NCI-H82 (cell line): ENCODE results near the gene HOXA6.

Experiments used
- DNase-seq: peaks from one replicate; lab custom pipeline; 2025; lab: John Stamatoyannopoulos, UW

HOXA6 gene

GRCh38 chr7:27121684-27122076, 25.9 kb downstream of the HOXA6 start:
- no peak for DNase-seq

- DNase-seq, result no peak
Observed at GRCh38 chr7:27119412-27119911, 28.1 kb downstream of the HOXA6 start.

GRCh38 chr7:27118580-27118979, 29.0 kb downstream of the HOXA6 start:
- no peak for DNase-seq

- DNase-seq, result peak; percentile 27
Observed at GRCh38 chr7:27117887-27118491, 29.6 kb downstream of the HOXA6 start.

- DNase-seq, result peak; percentile 64
Observed at GRCh38 chr7:27116962-27117886, 30.4 kb downstream of the HOXA6 start.

- DNase-seq, result no peak
Observed at GRCh38 chr7:27116031-27116961, 31.3 kb downstream of the HOXA6 start.

GRCh38 chr7:27115221-27116026, 32.1 kb downstream of the HOXA6 start:
- DNase-seq, result peak; percentile 37

GRCh38 chr7:27114881-27115220, 32.7 kb downstream of the HOXA6 start:
- no peak for DNase-seq

GRCh38 chr7:27113991-27114769, 33.4 kb downstream of the HOXA6 start:
- no peak for DNase-seq

GRCh38 chr7:27112955-27113949, 34.3 kb downstream of the HOXA6 start:
- peak; percentile 86 for DNase-seq

GRCh38 chr7:27112361-27112760, 35.2 kb downstream of the HOXA6 start:
- no peak for DNase-seq

- no peak for DNase-seq
Observed at GRCh38 chr7:27111751-27112277, 35.8 kb downstream of the HOXA6 start.

GRCh38 chr7:27111042-27111750, 36.4 kb downstream of the HOXA6 start:
- no peak for DNase-seq

GRCh38 chr7:27110186-27111031, 37.2 kb downstream of the HOXA6 start:
- DNase-seq, result peak; percentile 70

- DNase-seq, result no peak
Observed at GRCh38 chr7:27109466-27110185, 37.9 kb downstream of the HOXA6 start.

GRCh38 chr7:27108390-27109127, 39.0 kb downstream of the HOXA6 start:
- no peak for DNase-seq
